Left hindlimb (tissue), 1 donor: ENCODE results near the gene SEZ6L2.
"Not testable (repeated sequence)": the region's sequence is repeated elsewhere in the genome, so short reads cannot be mapped to it uniquely, and the experiment has no call there.

Experiments used
- DNase-seq: peaks from one replicate; pipeline ENCODE4 v3.0.0-alpha.2; 2018

Gene SEZ6L2

GRCh38 chr16:29849505-29849904 is 49.8 kb downstream of the SEZ6L2 start:
- no peak for DNase-seq

DNA sequence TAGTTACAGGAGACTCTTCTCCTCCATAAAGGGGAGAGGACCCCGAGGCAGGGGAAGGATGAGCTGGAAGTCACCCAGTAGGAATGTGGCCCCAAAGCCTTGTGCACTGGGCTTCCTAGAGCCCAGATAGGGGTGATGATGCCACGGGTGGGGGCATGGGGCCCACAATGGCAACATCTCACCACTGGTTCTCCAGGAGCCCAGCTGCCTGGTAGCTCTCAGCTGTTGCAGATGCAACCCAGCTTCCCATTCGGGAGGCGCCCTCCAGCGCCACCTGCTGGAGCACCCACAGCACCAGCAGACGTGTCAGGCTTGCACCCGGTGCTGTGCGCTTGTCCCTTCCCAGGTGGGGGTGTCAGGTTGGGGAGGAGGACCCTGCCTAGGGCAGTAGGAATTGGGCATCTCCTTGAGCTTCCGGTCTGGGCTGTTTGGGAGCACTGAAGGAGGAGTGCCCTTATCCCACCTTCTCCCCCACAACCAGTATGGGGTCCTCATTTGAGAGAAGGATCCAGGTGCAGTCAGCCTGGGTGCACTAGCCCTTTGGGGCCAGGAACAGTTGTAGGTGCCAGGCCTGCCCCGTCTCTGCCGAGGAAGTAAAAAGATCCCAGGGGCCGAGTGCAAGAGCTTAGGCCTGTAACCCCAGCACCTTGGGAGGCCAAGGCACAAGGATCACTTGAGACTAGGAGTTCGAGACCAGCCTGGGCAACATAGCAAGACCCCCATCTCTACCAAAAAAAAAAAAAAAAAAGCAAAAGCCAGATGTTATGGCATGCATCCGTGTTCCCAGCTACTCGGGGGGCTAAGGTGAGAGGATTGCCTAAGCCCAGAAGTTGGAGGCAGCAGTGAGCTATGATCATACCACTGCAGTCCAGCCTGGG is 50.7 kb downstream of the SEZ6L2 start:
- peak; percentile 63 for DNase-seq

DNA sequence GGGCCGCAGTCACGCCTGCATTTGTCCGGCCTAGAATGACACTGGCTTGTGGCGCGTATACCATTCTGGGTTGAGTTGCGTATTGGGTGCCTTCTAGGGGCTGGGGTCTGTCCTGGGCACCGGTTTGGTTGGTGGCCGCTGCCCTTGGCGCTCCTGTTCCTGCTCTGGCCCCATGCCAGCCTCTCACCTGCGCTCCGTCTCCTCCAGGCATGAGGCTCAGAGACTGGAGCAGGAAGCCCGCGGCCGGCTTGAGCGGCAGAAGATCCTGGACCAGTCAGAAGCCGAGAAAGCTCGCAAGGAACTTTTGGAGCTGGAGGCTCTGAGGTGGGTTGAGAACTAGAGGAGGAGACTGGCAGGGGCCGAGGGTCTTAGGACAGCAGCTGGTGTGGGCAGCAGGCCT is 53.7 kb downstream of the SEZ6L2 start:
- no peak for DNase-seq

DNA sequence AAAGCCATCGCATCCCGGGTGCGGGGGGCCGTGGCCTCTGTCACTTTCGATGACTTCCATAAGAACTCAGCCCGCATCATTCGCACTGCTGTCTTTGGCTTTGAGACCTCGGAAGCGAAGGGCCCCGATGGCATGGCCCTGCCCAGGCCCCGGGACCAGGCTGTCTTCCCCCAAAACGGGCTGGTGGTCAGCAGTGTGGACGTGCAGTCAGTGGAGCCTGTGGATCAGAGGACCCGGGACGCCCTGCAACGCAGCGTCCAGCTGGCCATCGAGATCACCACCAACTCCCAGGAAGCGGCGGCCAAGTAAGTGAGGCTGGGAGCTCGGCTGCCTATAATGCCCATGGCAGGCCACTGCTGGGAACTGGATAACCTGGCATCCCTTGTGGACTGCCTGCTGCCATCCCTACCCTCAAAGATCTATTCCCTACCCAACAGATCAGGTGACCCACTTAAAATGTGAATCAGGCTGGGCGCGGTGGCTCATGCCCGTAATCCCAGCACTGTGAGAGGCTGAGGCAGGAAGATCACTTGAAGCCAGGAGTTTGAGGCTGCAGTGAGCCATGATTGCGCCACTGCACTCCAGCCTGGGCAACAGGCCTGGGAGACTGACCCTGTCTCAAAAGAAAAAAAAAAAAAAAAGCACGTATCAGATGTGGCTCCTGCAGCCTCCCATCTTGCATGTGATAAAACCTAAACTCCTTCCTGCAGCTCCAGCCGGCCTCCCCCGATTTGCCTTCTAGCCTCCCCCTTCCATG is 54.6 kb downstream of the SEZ6L2 start:
- DNase-seq = no peak

- no peak for DNase-seq
Measured at GRCh38 chr16:29843931-29844330, 55.4 kb downstream of the SEZ6L2 start.

- no peak for DNase-seq
Measured at GRCh38 chr16:29842732-29843346, 56.5 kb downstream of the SEZ6L2 start.

GRCh38 chr16:29841631-29842030 is 57.7 kb downstream of the SEZ6L2 start:
- no peak for DNase-seq

GRCh38 chr16:29840240-29840639 is 59.1 kb downstream of the SEZ6L2 start:
- DNase-seq = no peak

- DNase-seq = no peak
Measured at GRCh38 chr16:29839822-29840221, 59.5 kb downstream of the SEZ6L2 start.

DNA sequence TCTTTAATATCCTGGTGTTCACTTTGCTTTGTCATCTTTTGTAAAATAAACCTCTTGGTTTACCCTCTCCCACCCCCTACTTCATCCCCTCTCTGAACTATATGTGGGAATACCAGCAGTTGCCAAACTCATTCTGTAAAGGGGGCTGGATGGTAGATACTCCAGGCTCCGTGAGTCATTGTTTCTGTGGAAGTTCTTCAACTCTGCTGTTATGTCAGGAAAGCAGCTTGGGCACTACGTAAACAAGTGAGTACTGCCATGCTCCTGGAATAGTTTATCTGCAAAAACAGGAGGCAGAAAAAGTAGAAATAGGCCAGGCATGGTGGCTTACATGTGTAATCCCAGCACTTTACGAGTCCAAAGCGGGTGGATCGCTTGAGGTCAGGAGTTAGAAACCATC is 61.5 kb downstream of the SEZ6L2 start:
- DNase-seq = no peak

DNA sequence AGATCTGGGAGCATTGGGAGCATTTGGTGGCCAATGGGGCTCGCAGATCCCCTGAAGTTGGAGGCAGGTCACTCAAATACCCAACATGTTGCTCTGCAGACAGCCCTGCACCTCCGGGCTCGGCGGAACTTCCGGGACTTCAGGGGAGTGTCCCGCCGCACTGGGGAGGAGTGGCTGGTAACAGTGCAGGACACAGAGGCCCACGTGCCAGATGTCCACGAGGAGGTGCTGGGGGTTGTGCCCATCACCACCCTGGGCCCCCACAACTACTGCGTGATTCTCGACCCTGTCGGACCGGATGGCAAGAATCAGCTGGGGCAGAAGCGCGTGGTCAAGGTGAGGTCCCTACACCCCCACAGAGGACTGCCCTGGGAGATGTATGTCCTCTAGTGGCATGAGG is 62.7 kb downstream of the SEZ6L2 start:
- no peak for DNase-seq

DNA sequence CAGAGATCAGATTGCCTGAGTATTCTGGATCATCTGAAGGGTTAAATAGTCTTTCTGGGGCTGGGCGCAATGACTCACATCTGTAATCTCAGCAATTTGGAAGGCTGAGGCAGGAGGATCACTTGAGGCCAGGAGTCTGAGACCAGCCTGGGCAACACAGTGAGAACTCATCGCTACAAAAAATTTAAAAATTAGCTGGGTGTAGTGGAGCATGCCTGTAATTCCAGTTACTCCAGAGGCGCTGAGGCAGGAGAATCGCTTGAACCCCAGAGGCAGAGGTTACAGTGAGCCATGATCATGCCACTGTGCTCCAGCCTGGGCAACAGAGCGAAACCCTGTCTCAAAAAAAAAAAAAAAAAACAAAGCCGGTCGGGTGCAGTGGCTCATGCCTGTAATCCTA is 63.4 kb downstream of the SEZ6L2 start:
- no peak for DNase-seq

DNA sequence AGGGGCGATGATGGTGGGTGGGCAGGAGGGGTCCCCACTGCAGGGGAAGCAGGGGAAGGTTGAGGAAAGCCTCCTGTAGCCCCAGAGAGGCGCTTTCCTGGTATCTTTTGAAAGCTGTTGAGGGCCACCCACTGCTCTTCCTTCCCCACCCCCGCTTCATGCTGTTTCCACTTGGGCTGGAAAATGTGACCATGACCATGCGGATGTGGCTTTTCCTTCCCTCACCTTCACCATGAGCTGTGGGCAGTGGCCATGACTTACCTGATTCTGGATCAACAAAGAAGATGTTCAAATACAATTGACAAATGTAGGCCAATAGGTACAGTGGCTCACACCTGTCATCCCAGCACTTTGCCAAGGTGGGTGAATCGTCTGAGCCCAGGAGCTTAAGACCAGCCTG is 65.3 kb downstream of the SEZ6L2 start:
- no peak for DNase-seq

DNA sequence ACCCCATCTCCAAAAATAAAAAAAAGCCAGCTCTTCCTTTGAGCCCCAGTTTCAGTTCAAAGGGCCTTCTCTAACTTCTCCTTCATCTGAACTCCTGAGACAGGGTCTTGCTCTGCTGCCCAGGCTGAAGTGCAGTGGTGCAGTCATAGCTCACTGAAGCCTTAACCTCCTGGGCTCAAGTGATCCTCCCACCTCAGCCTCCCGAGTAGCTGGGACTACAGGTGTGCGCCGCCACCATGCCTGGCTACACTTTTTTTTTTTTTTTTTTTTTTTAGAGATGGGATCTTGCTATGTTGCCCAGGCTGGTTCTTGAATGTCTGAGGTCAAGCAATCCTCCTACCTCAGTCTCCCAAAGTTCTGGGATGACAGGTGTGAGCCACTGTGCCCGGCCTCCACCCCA is 66.1 kb downstream of the SEZ6L2 start:
- DNase-seq = not testable (repeated sequence)

DNA sequence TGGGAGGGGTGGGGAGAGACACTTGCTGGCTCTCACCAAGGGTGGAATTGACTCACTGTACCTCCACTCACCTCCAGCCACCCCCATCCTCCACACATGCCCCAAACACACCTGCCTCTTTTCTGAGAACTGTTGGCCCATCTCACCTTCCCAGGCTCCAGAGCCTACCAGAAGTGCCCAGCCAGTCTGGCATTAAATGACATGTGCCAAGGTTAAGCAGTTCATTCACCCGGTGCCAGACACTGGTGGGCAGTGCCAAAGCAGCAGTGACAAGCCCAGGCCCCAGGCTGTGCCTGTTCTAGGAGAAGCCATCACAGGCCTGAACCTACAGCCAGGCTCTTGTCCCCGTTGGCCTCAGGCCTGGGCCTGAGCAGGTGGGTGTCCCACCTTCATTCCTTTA is 67.9 kb downstream of the SEZ6L2 start:
- DNase-seq = no peak

- no peak for DNase-seq
Measured at GRCh38 chr16:29830774-29831173, 68.6 kb downstream of the SEZ6L2 start.

DNA sequence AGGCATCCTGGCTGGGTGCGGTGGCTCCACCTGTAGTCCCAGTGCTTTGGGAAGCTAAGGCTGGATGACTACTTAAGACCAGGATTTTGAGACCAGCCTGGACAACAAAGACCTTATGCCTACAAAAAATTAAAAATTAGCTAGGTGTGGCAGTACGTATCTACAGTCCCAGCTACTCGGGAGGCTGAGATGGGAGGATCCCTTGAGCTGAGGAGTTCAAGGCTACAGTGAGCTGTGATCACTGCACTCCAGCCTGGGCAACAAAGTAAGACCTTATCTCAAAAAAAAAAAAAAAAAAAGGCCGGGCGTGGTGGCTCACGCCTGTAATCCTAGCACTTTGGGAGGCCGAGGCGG is 73.0 kb downstream of the SEZ6L2 start:
- DNase-seq = no peak

DNA sequence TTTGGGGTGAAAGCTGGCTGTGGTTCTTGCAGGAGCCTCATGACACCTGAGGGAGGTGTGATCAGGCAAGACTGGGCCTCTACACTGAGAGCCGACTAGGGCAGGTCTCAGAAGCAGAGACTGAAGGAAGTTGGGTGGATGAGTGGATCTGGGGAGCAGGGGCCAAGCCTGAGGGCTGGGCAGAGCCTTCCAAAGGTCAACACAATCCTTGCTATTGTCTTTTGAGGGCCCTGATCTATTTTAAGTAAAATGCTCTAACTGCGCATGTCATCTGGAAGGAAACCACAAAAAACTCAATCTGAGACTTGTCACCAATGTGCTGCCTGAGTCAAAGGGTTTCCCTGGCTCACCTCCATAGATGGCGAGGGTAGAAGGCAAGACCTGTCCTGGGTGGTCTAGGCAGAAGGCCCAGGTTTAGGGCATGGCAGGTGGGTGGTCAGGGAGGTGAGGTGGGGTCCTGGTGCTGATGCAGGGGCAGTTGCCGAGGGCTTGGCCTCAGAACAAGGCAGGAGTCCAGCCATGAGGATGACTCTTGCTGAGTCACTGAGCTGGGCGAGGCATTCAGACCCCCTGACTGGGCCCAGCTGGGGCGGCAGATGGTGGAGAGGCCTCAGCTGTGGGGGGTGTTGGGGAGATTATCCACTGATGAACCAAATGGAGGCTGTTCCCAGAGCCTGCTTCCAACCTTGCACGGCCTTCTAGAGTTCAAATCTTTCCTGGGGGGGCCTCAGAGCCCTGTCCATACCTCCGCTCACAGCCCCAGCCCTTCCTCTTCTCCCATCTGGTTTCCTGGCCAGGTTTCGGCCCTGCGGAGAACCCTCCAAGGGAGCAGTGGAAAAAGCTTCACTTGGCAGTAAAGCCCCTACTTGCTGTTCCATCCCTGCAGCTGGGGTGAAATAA is 74.0 kb downstream of the SEZ6L2 start:
- no peak for DNase-seq

GRCh38 chr16:29824589-29825144 is 74.7 kb downstream of the SEZ6L2 start:
- DNase-seq = no peak

- DNase-seq = no peak
Measured at GRCh38 chr16:29821643-29822115, 77.7 kb downstream of the SEZ6L2 start.
